ENCODE results near the gene CCL4L2.
"Not testable (repeated sequence)": the region's sequence is repeated elsewhere in the genome, so short reads cannot be mapped to it uniquely, and the experiment has no call there.

CCL4L2 gene

GRCh38 chr17:36222967-36223366, 12.1 kb downstream of the CCL4L2 start:
- DNase-seq: not testable (repeated sequence)

GRCh38 chr17:36229644-36230043, 18.8 kb downstream of the CCL4L2 start:
- not testable (repeated sequence) for DNase-seq

GRCh38 chr17:36242046-36242445, 31.2 kb downstream of the CCL4L2 start:
- DNase-seq: not testable (repeated sequence)

Data from NCI-H82 (cell line).